Measurements from ENCODE around the gene TRPV4.

TRPV4 gene

GRCh38 chr12:109738878-109739665 is 94.1 kb downstream of the TRPV4 start:
- DNase-seq: no peak

- DNase-seq: no peak
Observed at GRCh38 chr12:109738209-109738608, 95.0 kb downstream of the TRPV4 start.

- DNase-seq: no peak
Observed at GRCh38 chr12:109737631-109738030, 95.6 kb downstream of the TRPV4 start.

- DNase-seq: no peak
Observed at GRCh38 chr12:109737126-109737525, 96.1 kb downstream of the TRPV4 start.

- DNase-seq: no peak
Observed at GRCh38 chr12:109736552-109737108, 96.6 kb downstream of the TRPV4 start.

GRCh38 chr12:109735825-109736551 is 97.2 kb downstream of the TRPV4 start:
- DNase-seq: no peak

GRCh38 chr12:109735051-109735521 is 98.1 kb downstream of the TRPV4 start:
- no peak for DNase-seq

- peak; percentile 66 for DNase-seq
Observed at GRCh38 chr12:109734219-109735000, 98.8 kb downstream of the TRPV4 start.

Measured in NCI-H146 (cell line).